Kidney (tissue), 14 donors: Measurements from ENCODE around the gene PDCD11. TPM values are rescaled to one million over a fixed set of nuclear protein-coding genes. Genes with fewer than 3 reads are reported as not detected.

Source experiments
- DNase-seq, 5 donors: peaks; one replicate each; pipeline ENCODE4 v3.0.0-alpha.2; 2013 to 2020
- FAIRE-seq: peaks from 2 replicates; lab custom pipeline; 2012; peaks lifted over from hg19 to GRCh38; lab: Jason Lieb, UNC
- H3K27ac ChIP-seq, 2 donors: one replicate each; pipeline ENCODE4 v1.7.0; 2013; ENCODE audit warnings: low read depth in 2 of 2, low read length in 2 of 2, inconsistent platforms in 1 of 2
- H3K27me3 ChIP-seq: one replicate; pipeline ENCODE4 v1.7.1; 2013; ENCODE audit warnings: low read length, inconsistent platforms; ENCODE audit not compliant: control insufficient read depth, insufficient read depth
- H3K36me3 ChIP-seq, 3 donors: one replicate each; pipeline versions ENCODE4 v1.7.0 to v1.7.1; 2013; ENCODE audit warnings: low read length in 3 of 3, control low read depth in 1 of 3, inconsistent platforms in 1 of 3; ENCODE audit not compliant: insufficient read depth in 3 of 3, control insufficient read depth in 2 of 3
- H3K4me1 ChIP-seq, 3 donors: one replicate each; pipeline versions ENCODE4 v1.7.0 to v1.7.1; 2013; ENCODE audit warnings: low read length in 3 of 3, inconsistent platforms in 1 of 3, low read depth in 1 of 3; ENCODE audit not compliant: control insufficient read depth in 2 of 3, insufficient read depth in 2 of 3
- H3K4me3 ChIP-seq, 3 donors: one replicate each; pipeline versions ENCODE4 v1.7.0 to v1.8.1; 2013; ENCODE audit warnings: low read length in 3 of 3, control low read depth in 1 of 3, inconsistent platforms in 1 of 3
- H3K9ac ChIP-seq, 3 donors: one replicate each; pipeline versions ENCODE4 v1.7.0 to v1.7.1; 2013; ENCODE audit warnings: low read length in 3 of 3, control low read depth in 1 of 3, inconsistent platforms in 1 of 3
- H3K9me3 ChIP-seq, 3 donors: one replicate each; pipeline versions ENCODE4 v1.7.0 to v1.7.1; 2013; ENCODE audit warnings: low read length in 3 of 3, control low read depth in 1 of 3, inconsistent platforms in 1 of 3; ENCODE audit not compliant: control insufficient read depth in 2 of 3, insufficient read depth in 1 of 3
- intact Hi-C: fragments of 100-400 bp; cut with DNase I; formaldehyde crosslinking; loops from one replicate; pipeline ENCODE4 v1.11.1; 2022
- polyA plus RNA-seq: library from polyadenylated mRNA; stranded (reverse); fragments of 350-450 nt; fragmentation: Illumina TruSeq; extraction: RNeasy Lipid Tissue Mini Kit (QIAGEN cat#74804); gene quantifications from one replicate; pipeline ENCODE4 v1.2.3, GENCODE V29; 2014; ENCODE audit warnings: low read depth, low replicate concordance; ENCODE audit not compliant: insufficient read depth
- total RNA-seq: library from RNA; stranded (reverse); fragmentation: NEBNext Ultra II Directional; extraction: Animal tissue kit (Norgen Biotek cat#: 25700); gene quantifications from one replicate; pipeline ENCODE4 v1.2.1, GENCODE V29; 2021
- TF ChIP-seq, protein P1 (sequence below): IDR thresholded peaks from 3 replicates; pipeline ENCODE4 v1.5.1; 2012; ENCODE audit warnings: mild to moderate bottlenecking, moderate library complexity, borderline replicate concordance; ENCODE audit not compliant: insufficient read depth; ENCODE audit errors: extremely low read depth
- donor health status: control.
- donor health status: control.
- donor health status: control.
- donor health status: control.
- donor health status: control.
- donor health status: DM: yes; HTN: yes; CAD: no.
- donor health status: Normal renal cell carcinoma (clear cell type).

The PDCD11 gene
- total and polyA plus RNA-seq, 2 donors from 2014 or later: 8.7 to 24.9 TPM

DNA sequence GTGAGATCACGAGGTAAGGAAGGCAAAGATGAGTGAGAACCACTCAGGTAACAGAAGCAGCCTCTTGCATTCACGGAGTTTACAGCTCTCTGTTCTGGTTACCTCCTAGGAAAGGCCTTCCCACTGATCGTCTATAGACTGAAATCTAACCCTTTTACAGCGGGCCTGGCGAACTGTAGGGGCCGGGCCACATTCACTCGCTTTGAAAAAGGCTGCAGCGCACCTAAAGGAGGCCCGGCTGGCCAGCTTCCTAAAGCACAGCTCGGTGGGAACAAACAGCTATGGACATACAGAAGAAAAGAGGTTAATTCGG is 716 bp upstream of the PDCD11 start:
- peak overlapping the region; percentile 76 to 79 for H3K27ac ChIP-seq
- H3K9ac ChIP-seq: peak overlapping the region; percentile 94 to 98 (median 96)
- H3K36me3 ChIP-seq: peaks cover 5 to 28% (median 5%) of the 10 kb centered on the region in 3 donors
- no peaks in the 10 kb centered on the region for H3K27me3 ChIP-seq
- TF ChIP-seq, protein P1, sequence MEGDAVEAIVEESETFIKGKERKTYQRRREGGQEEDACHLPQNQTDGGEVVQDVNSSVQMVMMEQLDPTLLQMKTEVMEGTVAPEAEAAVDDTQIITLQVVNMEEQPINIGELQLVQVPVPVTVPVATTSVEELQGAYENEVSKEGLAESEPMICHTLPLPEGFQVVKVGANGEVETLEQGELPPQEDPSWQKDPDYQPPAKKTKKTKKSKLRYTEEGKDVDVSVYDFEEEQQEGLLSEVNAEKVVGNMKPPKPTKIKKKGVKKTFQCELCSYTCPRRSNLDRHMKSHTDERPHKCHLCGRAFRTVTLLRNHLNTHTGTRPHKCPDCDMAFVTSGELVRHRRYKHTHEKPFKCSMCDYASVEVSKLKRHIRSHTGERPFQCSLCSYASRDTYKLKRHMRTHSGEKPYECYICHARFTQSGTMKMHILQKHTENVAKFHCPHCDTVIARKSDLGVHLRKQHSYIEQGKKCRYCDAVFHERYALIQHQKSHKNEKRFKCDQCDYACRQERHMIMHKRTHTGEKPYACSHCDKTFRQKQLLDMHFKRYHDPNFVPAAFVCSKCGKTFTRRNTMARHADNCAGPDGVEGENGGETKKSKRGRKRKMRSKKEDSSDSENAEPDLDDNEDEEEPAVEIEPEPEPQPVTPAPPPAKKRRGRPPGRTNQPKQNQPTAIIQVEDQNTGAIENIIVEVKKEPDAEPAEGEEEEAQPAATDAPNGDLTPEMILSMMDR: no peak
- peak overlapping the region; percentile 93 to 99 (median 96) for H3K4me3 ChIP-seq
- FAIRE-seq (no peak), DNase-seq (peak in 3 of 5 donors; percentile 11 to 51 (median 51))
- intact Hi-C loops: no loop called here
- no peaks in the 10 kb centered on the region for H3K9me3 ChIP-seq
- H3K4me1 ChIP-seq: peaks cover 0 to 7% (median 0%) of the 10 kb centered on the region in 3 donors

DNA sequence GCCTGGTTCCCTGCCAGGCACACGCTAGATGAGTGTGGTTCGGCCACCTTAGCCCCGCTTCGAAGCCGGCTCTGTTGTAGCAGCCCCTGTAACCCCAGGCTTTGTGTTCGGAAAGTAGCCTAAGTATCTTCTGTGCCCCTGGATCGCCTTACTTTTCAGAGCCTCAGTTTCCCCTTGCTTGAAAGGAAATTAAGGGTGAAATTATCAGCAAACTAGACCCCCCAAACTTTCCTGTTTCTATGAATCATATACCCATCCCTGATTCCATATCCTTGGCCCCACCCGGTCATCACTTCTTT is 312 bp downstream of the PDCD11 start:
- Histone ChIP-seq H3K9ac (peak overlapping the region; percentile 71 to 98 (median 92)), H3K4me1 (peaks cover 0 to 7% (median 0%) of the 10 kb centered on the region in 3 donors), H3K36me3 (peaks cover 5 to 25% (median 7%) of the 10 kb centered on the region in 3 donors), H3K27me3 (no peaks in the 10 kb centered on the region), H3K9me3 (no peaks in the 10 kb centered on the region), H3K4me3 (peak overlapping the region; percentile 99), H3K27ac (no peak overlapping the region)
- FAIRE-seq (no peak), DNase-seq (no peak)
- TF ChIP-seq, protein P1: no peak
- intact Hi-C loops: no loop called here

DNA sequence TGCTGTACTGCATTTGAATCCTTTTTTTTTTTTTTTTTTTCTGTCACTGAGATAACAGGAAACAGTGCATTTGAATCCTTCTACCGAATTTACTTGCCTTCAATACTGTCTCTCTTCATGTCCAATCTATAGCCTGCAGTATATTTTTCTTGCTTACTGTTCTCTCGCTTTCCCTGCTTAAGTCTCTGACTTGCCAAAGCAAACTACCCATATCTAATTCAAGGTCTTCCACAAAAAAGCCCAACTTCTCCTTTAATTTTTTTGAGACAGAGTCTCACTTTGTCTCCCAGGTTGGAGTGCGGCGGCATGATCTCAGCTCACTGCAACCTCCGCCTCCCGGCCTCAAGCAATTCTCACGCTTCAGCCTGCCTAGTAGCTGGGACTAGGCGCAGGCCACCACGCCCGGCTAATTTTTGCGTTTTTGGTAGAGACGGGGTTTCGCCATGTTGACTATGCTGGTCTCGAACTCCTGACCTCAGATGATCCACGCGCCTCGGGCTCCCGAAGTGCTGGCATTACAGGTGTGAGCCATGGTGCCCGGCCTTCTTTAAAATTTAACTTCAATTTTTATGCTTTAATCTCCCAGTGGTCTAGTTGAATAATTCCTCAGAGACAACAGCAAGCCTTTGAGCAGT is 882 bp downstream of the PDCD11 start:
- intact Hi-C loops: no loop called here
- Histone ChIP-seq H3K9ac (peak overlapping the region in 2 of 3 donors; percentile 71 to 98), H3K36me3 (peaks cover 5 to 21% (median 7%) of the 10 kb centered on the region in 3 donors), H3K4me3 (peak overlapping the region; percentile 99), H3K27me3 (no peaks in the 10 kb centered on the region), H3K27ac (no peak overlapping the region), H3K9me3 (no peaks in the 10 kb centered on the region), H3K4me1 (peaks cover 0 to 7% (median 0%) of the 10 kb centered on the region in 3 donors)
- DNase-seq: peak in 2 of 5 donors; percentile 4 to 10
- FAIRE-seq: no peak
- TF ChIP-seq, protein P1: no peak

DNA sequence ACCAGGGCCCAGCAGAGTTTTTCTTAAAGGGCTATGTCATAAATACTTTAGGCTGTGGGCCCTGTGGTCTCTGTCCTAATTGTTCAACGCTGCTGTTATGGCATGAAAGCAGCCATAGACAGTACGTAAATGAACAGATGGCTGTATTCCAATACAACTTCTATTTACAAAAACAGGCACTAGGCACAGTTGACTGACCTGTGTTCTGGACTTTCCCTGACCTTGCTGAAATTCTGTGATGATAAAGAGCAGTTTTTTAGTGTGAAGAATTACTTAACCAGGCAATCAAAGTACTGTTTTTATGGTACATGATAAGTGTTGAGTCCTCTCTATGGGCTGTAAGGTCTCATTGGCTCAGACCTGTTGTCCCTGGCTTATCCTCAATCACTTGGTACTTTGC is 17.1 kb downstream of the PDCD11 start:
- DNase-seq: no peak
- Histone ChIP-seq H3K4me1 (no peaks in the 10 kb centered on the region), H3K9ac (no peak overlapping the region), H3K36me3 (peaks cover 27 to 60% (median 46%) of the 10 kb centered on the region in 3 donors), H3K4me3 (no peak overlapping the region), H3K27ac (no peak overlapping the region), H3K27me3 (no peaks in the 10 kb centered on the region), H3K9me3 (no peaks in the 10 kb centered on the region)
- TF ChIP-seq, protein P1: no peak
- no peak for FAIRE-seq
- intact Hi-C loops: no loop called here
